ENCODE data around the gene SLC17A5. TPM values are rescaled to one million over a fixed set of nuclear protein-coding genes. Genes with fewer than 3 reads are reported as not detected.
A peak's percentile ranks its signal among the peaks of the same experiment; 100 is the strongest.

SLC17A5 gene
- total RNA-seq, 1 donor from 2014 or later, result 5.8 TPM

- Mint-ChIP-seq H3K9me3 (no peaks in the 10 kb centered on the region), H3K36me3 (ENCODE audit: low read depth) (no peaks in the 10 kb centered on the region), H3K27ac (peak overlapping the region; percentile 52), H3K4me1 (ENCODE audit: low read depth) (peaks cover 32% of the 10 kb centered on the region), H3K27me3 (ENCODE audit: low read depth) (no peaks in the 10 kb centered on the region), H3K4me3 (ENCODE audit: low read depth) (peak overlapping the region; percentile 72)
- DNase-seq (ENCODE audit: low spot score), result no peak
- intact Hi-C loops (cut with micrococcal nuclease), result loop anchor here (2.0 kb wide), 2 partner anchors 73 to 75 kb away; no protein-coding TSS in a partner anchor
These were observed 1.6 kb upstream of the SLC17A5 start for GRCh38 chr6:73655341-73655917.

GRCh38 chr6:73652637-73653570, 888 bp downstream of the SLC17A5 start:
- Mint-ChIP-seq H3K27me3 (ENCODE audit: low read depth) (no peaks in the 10 kb centered on the region), H3K4me3 (ENCODE audit: low read depth) (peak overlapping the region; percentile 96), H3K36me3 (ENCODE audit: low read depth) (peaks cover 8% of the 10 kb centered on the region), H3K9me3 (no peaks in the 10 kb centered on the region), H3K4me1 (ENCODE audit: low read depth) (peaks cover 33% of the 10 kb centered on the region), H3K27ac (peak overlapping the region; percentile 98)
- DNase-seq (ENCODE audit: low spot score), result peak; percentile 71
- intact Hi-C loops (cut with micrococcal nuclease), result loop anchor here (1.0 to 2.0 kb wide), 2 partner anchors 42 to 190 kb away; no protein-coding TSS in a partner anchor

- no peak for DNase-seq (ENCODE audit: low spot score)
- Mint-ChIP-seq H3K4me3 (ENCODE audit: low read depth) (no peak overlapping the region), H3K9me3 (no peaks in the 10 kb centered on the region), H3K27ac (no peak overlapping the region), H3K4me1 (ENCODE audit: low read depth) (peaks cover 18% of the 10 kb centered on the region), H3K36me3 (ENCODE audit: low read depth) (peaks cover 15% of the 10 kb centered on the region), H3K27me3 (ENCODE audit: low read depth) (no peaks in the 10 kb centered on the region)
- intact Hi-C loops (cut with micrococcal nuclease), result no loop called here
These were observed 4.0 kb downstream of the SLC17A5 start for GRCh38 chr6:73649783-73650182.

GRCh38 chr6:73648166-73648565, 5.6 kb downstream of the SLC17A5 start:
- peaks cover 15% of the 10 kb centered on the region for H3K36me3 Mint-ChIP-seq (ENCODE audit: low read depth)
- no peak overlapping the region for H3K27ac Mint-ChIP-seq
- H3K4me3 Mint-ChIP-seq (ENCODE audit: low read depth), result no peak overlapping the region
- no peak for DNase-seq (ENCODE audit: low spot score)
- intact Hi-C loops (cut with micrococcal nuclease), result no loop called here
- H3K9me3 Mint-ChIP-seq, result no peaks in the 10 kb centered on the region
- no peaks in the 10 kb centered on the region for H3K27me3 Mint-ChIP-seq (ENCODE audit: low read depth)
- peaks cover 16% of the 10 kb centered on the region for H3K4me1 Mint-ChIP-seq (ENCODE audit: low read depth)

GRCh38 chr6:73644941-73645591, 8.7 kb downstream of the SLC17A5 start:
- peaks cover 7% of the 10 kb centered on the region for H3K4me1 Mint-ChIP-seq (ENCODE audit: low read depth)
- H3K4me3 Mint-ChIP-seq (ENCODE audit: low read depth), result peak overlapping the region; percentile 72
- H3K27ac Mint-ChIP-seq, result no peak overlapping the region
- intact Hi-C loops (cut with micrococcal nuclease), result no loop called here
- DNase-seq (ENCODE audit: low spot score), result no peak
- H3K36me3 Mint-ChIP-seq (ENCODE audit: low read depth), result peaks cover 36% of the 10 kb centered on the region
- no peaks in the 10 kb centered on the region for H3K27me3 Mint-ChIP-seq (ENCODE audit: low read depth)
- no peaks in the 10 kb centered on the region for H3K9me3 Mint-ChIP-seq

GRCh38 chr6:73644030-73644429, 9.8 kb downstream of the SLC17A5 start:
- Mint-ChIP-seq H3K27me3 (ENCODE audit: low read depth) (no peaks in the 10 kb centered on the region), H3K9me3 (no peaks in the 10 kb centered on the region), H3K4me1 (ENCODE audit: low read depth) (peaks cover 9% of the 10 kb centered on the region), H3K27ac (no peak overlapping the region), H3K4me3 (ENCODE audit: low read depth) (no peak overlapping the region), H3K36me3 (ENCODE audit: low read depth) (peaks cover 36% of the 10 kb centered on the region)
- intact Hi-C loops (cut with micrococcal nuclease), result no loop called here
- DNase-seq (ENCODE audit: low spot score), result no peak

- Mint-ChIP-seq H3K4me3 (ENCODE audit: low read depth) (no peak overlapping the region), H3K27me3 (ENCODE audit: low read depth) (no peaks in the 10 kb centered on the region), H3K27ac (no peak overlapping the region), H3K4me1 (ENCODE audit: low read depth) (peaks cover 9% of the 10 kb centered on the region), H3K9me3 (no peaks in the 10 kb centered on the region), H3K36me3 (ENCODE audit: low read depth) (peaks cover 38% of the 10 kb centered on the region)
- no peak for DNase-seq (ENCODE audit: low spot score)
- intact Hi-C loops (cut with micrococcal nuclease), result no loop called here
These were observed 11.3 kb downstream of the SLC17A5 start for GRCh38 chr6:73642530-73642929.

GRCh38 chr6:73640179-73640750, 13.5 kb downstream of the SLC17A5 start:
- DNase-seq (ENCODE audit: low spot score), result no peak
- Mint-ChIP-seq H3K27me3 (ENCODE audit: low read depth) (no peaks in the 10 kb centered on the region), H3K9me3 (no peaks in the 10 kb centered on the region), H3K27ac (no peak overlapping the region), H3K4me1 (ENCODE audit: low read depth) (peaks cover 6% of the 10 kb centered on the region), H3K36me3 (ENCODE audit: low read depth) (peaks cover 45% of the 10 kb centered on the region), H3K4me3 (ENCODE audit: low read depth) (no peak overlapping the region)
- intact Hi-C loops (cut with micrococcal nuclease), result no loop called here

- Mint-ChIP-seq H3K4me1 (ENCODE audit: low read depth) (peaks cover 6% of the 10 kb centered on the region), H3K27ac (no peak overlapping the region), H3K36me3 (ENCODE audit: low read depth) (peaks cover 45% of the 10 kb centered on the region), H3K27me3 (ENCODE audit: low read depth) (no peaks in the 10 kb centered on the region), H3K9me3 (no peaks in the 10 kb centered on the region), H3K4me3 (ENCODE audit: low read depth) (no peak overlapping the region)
- intact Hi-C loops (cut with micrococcal nuclease), result no loop called here
- no peak for DNase-seq (ENCODE audit: low spot score)
These were observed 14.8 kb downstream of the SLC17A5 start for GRCh38 chr6:73639040-73639439.

GRCh38 chr6:73637404-73637803, 16.4 kb downstream of the SLC17A5 start:
- Mint-ChIP-seq H3K27me3 (ENCODE audit: low read depth) (no peaks in the 10 kb centered on the region), H3K4me1 (ENCODE audit: low read depth) (peaks cover 6% of the 10 kb centered on the region), H3K36me3 (ENCODE audit: low read depth) (peaks cover 43% of the 10 kb centered on the region), H3K4me3 (ENCODE audit: low read depth) (no peak overlapping the region), H3K27ac (no peak overlapping the region), H3K9me3 (no peaks in the 10 kb centered on the region)
- intact Hi-C loops (cut with micrococcal nuclease), result no loop called here
- no peak for DNase-seq (ENCODE audit: low spot score)

- H3K36me3 Mint-ChIP-seq (ENCODE audit: low read depth), result peaks cover 43% of the 10 kb centered on the region
- no peaks in the 10 kb centered on the region for H3K27me3 Mint-ChIP-seq (ENCODE audit: low read depth)
- peaks cover 6% of the 10 kb centered on the region for H3K4me1 Mint-ChIP-seq (ENCODE audit: low read depth)
- H3K27ac Mint-ChIP-seq, result no peak overlapping the region
- no peak overlapping the region for H3K4me3 Mint-ChIP-seq (ENCODE audit: low read depth)
- no peaks in the 10 kb centered on the region for H3K9me3 Mint-ChIP-seq
- intact Hi-C loops (cut with micrococcal nuclease), result no loop called here
- no peak for DNase-seq (ENCODE audit: low spot score)
These were observed 17.7 kb downstream of the SLC17A5 start for GRCh38 chr6:73636048-73636447.

- Mint-ChIP-seq H3K27me3 (ENCODE audit: low read depth) (no peaks in the 10 kb centered on the region), H3K9me3 (no peaks in the 10 kb centered on the region)
- DNase-seq (ENCODE audit: low spot score), result no peak
These were observed 21.4 kb downstream of the SLC17A5 start for GRCh38 chr6:73632346-73632745.

More at GRCh38 chr6:73632346-73632745, 21.4 kb downstream of the SLC17A5 start:
- no peaks in the 10 kb centered on the region for H3K4me1 Mint-ChIP-seq (ENCODE audit: low read depth)
- no peak overlapping the region for H3K27ac Mint-ChIP-seq
- H3K4me3 Mint-ChIP-seq (ENCODE audit: low read depth), result no peak overlapping the region
- peaks cover 36% of the 10 kb centered on the region for H3K36me3 Mint-ChIP-seq (ENCODE audit: low read depth)
- intact Hi-C loops (cut with micrococcal nuclease), result no loop called here
